ENCODE results near the gene ERCC6L. TPM values are rescaled to one million over a fixed set of nuclear protein-coding genes. Genes with fewer than 3 reads are reported as not detected.

The ERCC6L gene
- total RNA-seq, 4 donors from 2014 or later, result 0.18 to 5.8 (median 0.65) TPM

GRCh38 chrX:72216973-72217372 lies 21.9 kb downstream of the ERCC6L start:
- TF ChIP-seq CTCF (IDR thresholded peaks at IDR 0.05), result no peak
- no peak for DNase-seq
- Histone ChIP-seq H3K27me3 (no peaks in the 10 kb centered on the region), H3K4me1 (no peaks in the 10 kb centered on the region), H3K27ac (no peak overlapping the region), H3K9me3 (no peaks in the 10 kb centered on the region), H3K4me3 (no peak overlapping the region), H3K36me3 (no peaks in the 10 kb centered on the region)

GRCh38 chrX:72208126-72208800 lies 30.6 kb downstream of the ERCC6L start:
- H3K4me3 ChIP-seq, result no peak overlapping the region
- H3K27ac ChIP-seq, result no peak overlapping the region
- no peak for TF ChIP-seq POLR2A (IDR thresholded peaks at IDR 0.05)
- TF ChIP-seq CTCF (IDR thresholded peaks at IDR 0.05), result no peak
- H3K36me3 ChIP-seq, result no peaks in the 10 kb centered on the region
- H3K4me1 ChIP-seq, result no peaks in the 10 kb centered on the region
- H3K27me3 ChIP-seq, result no peaks in the 10 kb centered on the region
- no peak for DNase-seq
- no peaks in the 10 kb centered on the region for H3K9me3 ChIP-seq

- Histone ChIP-seq H3K27me3 (no peaks in the 10 kb centered on the region), H3K36me3 (no peaks in the 10 kb centered on the region), H3K27ac (no peak overlapping the region), H3K4me1 (no peaks in the 10 kb centered on the region), H3K9me3 (no peaks in the 10 kb centered on the region), H3K4me3 (no peak overlapping the region)
- TF ChIP-seq CTCF (IDR thresholded peaks at IDR 0.05), result no peak
- no peak for TF ChIP-seq POLR2A (IDR thresholded peaks at IDR 0.05)
- no peak for DNase-seq
Observed at GRCh38 chrX:72207366-72207765, 31.5 kb downstream of the ERCC6L start.

GRCh38 chrX:72205706-72206105 lies 33.1 kb downstream of the ERCC6L start:
- no peak for DNase-seq
- Histone ChIP-seq H3K27ac (no peak overlapping the region), H3K27me3 (no peaks in the 10 kb centered on the region), H3K4me3 (no peak overlapping the region), H3K36me3 (no peaks in the 10 kb centered on the region), H3K4me1 (no peaks in the 10 kb centered on the region), H3K9me3 (no peaks in the 10 kb centered on the region)
- TF ChIP-seq CTCF (IDR thresholded peaks at IDR 0.05), result no peak

GRCh38 chrX:72203421-72203820 lies 35.4 kb downstream of the ERCC6L start:
- no peaks in the 10 kb centered on the region for H3K4me1 ChIP-seq

More at GRCh38 chrX:72203421-72203820, 35.4 kb downstream of the ERCC6L start:
- peaks cover 0 to 5% (median 0%) of the 10 kb centered on the region in 3 donors for H3K36me3 ChIP-seq
- no peak overlapping the region for H3K4me3 ChIP-seq
- H3K9me3 ChIP-seq, result no peaks in the 10 kb centered on the region
- DNase-seq, result no peak
- TF ChIP-seq POLR2A (IDR thresholded peaks at IDR 0.05) (no peak), CTCF (IDR thresholded peaks at IDR 0.05) (no peak)
- H3K27ac ChIP-seq, result no peak overlapping the region
- H3K27me3 ChIP-seq, result no peaks in the 10 kb centered on the region
